ENCODE measurements around the gene BUB1. TPM values are rescaled to one million over a fixed set of nuclear protein-coding genes. Genes with fewer than 3 reads are reported as not detected.

Gene BUB1
- total and polyA plus RNA-seq, 8 donors, result 7.1 to 44.9 (median 21.2) TPM

- Histone ChIP-seq H3K27me3 (no peaks in the 10 kb centered on the region), H3K4me3 (no peak overlapping the region), H3K9me3 (no peaks in the 10 kb centered on the region), H3K27ac (no peak overlapping the region), H3K36me3 (no peaks in the 10 kb centered on the region), H3K4me1 (peaks cover 5 to 6% of the 10 kb centered on the region in 2 donors)
- ATAC-seq (peak; percentile 29), DNase-seq (no peak)
- TF ChIP-seq CTCF (IDR thresholded peaks at IDR 0.05), result no peak
- intact Hi-C loops (cut with DNase I), result no loop called here
Measured at GRCh38 chr2:110716959-110717645, 39.2 kb upstream of the BUB1 start.

GRCh38 chr2:110714452-110715224 lies 36.8 kb upstream of the BUB1 start:
- intact Hi-C loops (cut with DNase I), result no loop called here
- Histone ChIP-seq H3K27ac (no peak overlapping the region), H3K27me3 (no peaks in the 10 kb centered on the region), H3K36me3 (no peaks in the 10 kb centered on the region), H3K4me1 (peaks cover 5 to 6% of the 10 kb centered on the region in 2 donors), H3K4me3 (no peak overlapping the region), H3K9me3 (no peaks in the 10 kb centered on the region)
- no peak for ATAC-seq
- DNase-seq, result no peak
- TF ChIP-seq CTCF (IDR thresholded peaks at IDR 0.05), result no peak

GRCh38 chr2:110713513-110714362 lies 35.9 kb upstream of the BUB1 start:
- ATAC-seq, result peak; percentile 30
- Histone ChIP-seq H3K36me3 (no peaks in the 10 kb centered on the region), H3K9me3 (no peaks in the 10 kb centered on the region), H3K4me1 (peaks cover 5 to 11% of the 10 kb centered on the region in 2 donors), H3K4me3 (no peak overlapping the region), H3K27ac (no peak overlapping the region), H3K27me3 (no peaks in the 10 kb centered on the region)
- TF ChIP-seq CTCF (IDR thresholded peaks at IDR 0.05), result no peak
- intact Hi-C loops (cut with DNase I), result no loop called here
- no peak for DNase-seq

- no peaks in the 10 kb centered on the region for H3K27me3 ChIP-seq
- no peak for TF ChIP-seq CTCF (IDR thresholded peaks at IDR 0.05)
- H3K27ac ChIP-seq, result no peak overlapping the region
Measured at GRCh38 chr2:110712737-110713136, 34.9 kb upstream of the BUB1 start.

More at GRCh38 chr2:110712737-110713136, 34.9 kb upstream of the BUB1 start:
- intact Hi-C loops (cut with DNase I), result no loop called here
- no peaks in the 10 kb centered on the region for H3K36me3 ChIP-seq
- peaks cover 5 to 16% of the 10 kb centered on the region in 2 donors for H3K4me1 ChIP-seq
- no peak overlapping the region for H3K4me3 ChIP-seq
- DNase-seq (no peak), ATAC-seq (no peak)
- H3K9me3 ChIP-seq, result no peaks in the 10 kb centered on the region

All from left lung (tissue), 10 donors.